IPS DF 19.7 (cell line): ENCODE data around the gene MYO10.
"Not testable (repeated sequence)": the region's sequence is repeated elsewhere in the genome, so short reads cannot be mapped to it uniquely, and the experiment has no call there.

Source experiments
- DNase-seq: peaks from one replicate; pipeline ENCODE4 v3.0.0-alpha.2; 2013; ENCODE audit warnings: low read depth, low spot score

MYO10 gene

DNA sequence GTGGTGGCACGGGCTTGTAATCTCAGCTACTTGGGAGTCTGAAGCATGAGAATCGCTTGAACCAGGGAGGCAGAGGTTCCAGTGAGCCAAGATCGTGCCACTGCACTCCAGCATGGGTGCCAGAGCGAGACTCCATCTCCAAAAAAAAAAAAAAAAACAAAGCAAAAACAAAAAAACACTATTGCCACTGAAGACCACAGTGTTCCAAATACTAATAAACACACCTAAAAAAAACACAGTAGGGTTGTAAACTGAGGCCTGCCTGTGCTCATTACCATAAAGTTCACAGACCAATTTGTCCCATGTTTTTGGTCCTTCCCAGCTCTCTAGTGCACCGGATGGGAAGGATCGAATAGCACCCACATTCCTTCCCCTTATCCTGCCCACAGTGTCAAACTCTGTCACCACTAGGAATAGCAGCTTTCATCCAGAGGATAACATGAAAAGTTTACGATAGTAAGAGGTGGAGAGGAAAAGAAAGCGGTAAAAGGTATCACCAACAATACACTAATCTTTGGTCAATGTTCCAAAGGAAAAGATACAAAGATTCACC is 49.2 kb downstream of the MYO10 start:
- DNase-seq: no peak

DNA sequence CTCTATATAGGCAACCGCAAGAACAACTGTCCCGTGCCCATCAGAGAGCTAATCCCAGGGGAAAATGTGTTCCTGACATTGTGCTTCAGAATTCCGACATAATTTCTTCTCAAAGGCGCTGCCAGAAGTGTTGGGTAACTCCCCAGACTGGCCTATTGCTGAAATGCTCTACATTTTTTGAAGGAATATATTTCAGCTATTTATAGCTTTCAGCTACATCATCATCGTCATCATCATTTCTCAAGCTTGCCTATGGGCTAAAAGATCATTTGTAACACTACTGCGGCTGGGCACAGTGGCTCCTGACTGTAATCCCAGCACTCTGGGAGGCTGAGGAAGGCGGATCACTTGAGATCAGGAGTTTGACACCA is 49.7 kb downstream of the MYO10 start:
- DNase-seq: no peak

DNA sequence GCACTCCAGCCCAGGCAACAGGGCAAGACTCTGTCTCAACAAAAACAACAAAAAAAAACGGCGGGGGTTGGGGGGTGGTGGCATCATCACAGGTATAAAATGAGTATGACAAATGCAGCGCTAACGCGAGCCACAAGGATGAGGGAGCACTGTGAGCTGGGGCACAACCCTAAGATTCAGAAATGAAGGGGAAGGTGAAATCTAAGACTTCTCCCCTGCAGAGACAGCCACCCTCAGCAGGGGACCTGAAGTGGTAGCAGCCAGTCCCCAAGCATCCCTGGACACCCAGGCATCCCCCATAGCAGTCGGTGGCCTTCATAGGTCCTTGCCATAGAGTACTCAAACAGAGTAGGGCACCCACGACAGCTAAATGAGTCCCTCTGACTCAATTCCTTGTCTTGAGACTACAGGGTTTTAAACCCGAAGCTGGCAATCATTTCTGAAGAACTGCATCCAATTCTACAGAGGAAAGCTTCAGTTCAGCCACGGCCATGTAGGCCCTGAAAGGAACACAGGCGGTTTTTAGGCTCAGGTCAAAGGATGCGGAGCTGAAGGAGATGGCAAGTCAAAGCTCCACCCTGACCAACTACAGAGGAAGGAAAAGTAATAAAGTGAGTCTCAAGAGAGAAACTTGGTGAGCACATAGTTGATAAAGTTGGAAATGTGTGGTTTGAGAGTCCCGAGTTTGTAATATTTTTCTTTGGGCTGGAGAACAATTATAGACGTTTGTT is 50.3 kb downstream of the MYO10 start:
- DNase-seq: no peak

DNA sequence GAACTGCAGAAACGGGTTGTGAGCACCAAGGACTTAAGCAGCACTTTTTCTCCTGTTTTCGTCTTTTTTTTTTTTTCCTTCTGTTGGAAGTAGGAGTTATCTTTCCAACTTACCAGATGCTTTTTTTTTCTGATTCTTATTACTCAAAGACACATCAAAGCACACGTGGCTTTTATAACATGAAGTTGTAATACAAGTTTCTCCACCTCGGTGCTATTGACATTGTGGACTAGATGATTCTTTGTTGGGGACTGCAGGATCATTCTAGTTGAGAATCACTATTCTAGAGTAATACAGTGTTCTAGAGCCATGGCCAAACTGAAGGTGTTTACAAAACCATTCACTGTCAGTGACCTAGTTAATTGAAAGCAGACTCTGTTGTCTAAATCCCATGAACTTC is 51.5 kb downstream of the MYO10 start:
- no peak for DNase-seq

DNA sequence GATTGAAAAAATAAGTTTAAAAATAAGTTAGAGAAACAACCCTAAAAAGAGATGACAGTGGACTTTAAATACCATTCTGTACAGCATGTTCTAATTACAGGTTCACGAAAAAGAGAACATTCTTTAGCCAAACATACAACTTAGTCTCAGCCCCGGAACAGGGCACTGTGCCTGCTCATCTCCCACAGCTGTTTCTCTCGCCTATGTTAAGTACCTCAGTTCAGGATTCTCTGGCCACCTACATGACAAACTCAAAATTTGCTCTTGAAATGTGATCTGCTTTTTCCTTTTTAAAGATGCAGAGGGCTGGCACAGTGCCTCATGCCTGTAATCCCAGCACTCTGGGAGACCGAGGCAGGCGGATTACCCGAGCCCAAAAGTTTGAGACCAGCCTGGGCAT is 52.3 kb downstream of the MYO10 start:
- no peak for DNase-seq

DNA sequence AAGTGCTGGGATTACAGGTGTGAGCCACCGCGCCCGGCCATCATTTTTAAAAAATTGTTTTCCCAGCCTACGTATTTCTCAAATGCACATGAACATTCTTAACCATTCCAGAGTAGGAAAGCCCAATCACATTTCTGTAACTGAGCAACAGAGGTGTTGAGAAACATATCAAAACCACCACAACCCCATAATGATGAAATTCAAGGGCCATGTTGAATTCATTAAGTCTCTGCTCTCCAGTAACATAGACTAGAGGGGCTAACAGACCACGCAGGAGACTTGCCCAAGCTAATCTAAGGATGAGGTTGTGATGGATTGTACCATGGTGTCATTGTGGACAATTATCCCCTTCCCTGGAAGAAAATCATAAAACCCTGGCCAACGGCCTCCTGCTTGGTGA is 52.9 kb downstream of the MYO10 start:
- no peak for DNase-seq

DNA sequence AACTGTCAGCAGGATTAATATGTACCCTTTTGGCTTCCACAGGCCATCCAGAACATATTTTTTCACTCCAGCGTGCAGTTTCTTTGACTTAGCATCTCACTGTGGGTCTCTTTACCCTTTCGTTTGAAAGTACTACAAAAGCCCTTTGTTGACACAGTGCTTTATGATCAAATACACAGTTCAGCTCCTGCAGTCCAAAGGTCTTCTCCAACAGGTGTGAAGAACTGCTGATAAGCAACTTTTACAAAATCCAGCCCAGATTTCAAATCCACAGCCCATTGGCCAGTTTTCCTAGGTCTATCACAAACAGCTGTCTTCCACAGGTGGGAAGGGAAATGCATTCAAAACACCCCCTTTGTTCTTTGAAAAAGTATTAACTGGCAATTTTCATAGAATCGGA is 54.8 kb downstream of the MYO10 start:
- no peak for DNase-seq

DNA sequence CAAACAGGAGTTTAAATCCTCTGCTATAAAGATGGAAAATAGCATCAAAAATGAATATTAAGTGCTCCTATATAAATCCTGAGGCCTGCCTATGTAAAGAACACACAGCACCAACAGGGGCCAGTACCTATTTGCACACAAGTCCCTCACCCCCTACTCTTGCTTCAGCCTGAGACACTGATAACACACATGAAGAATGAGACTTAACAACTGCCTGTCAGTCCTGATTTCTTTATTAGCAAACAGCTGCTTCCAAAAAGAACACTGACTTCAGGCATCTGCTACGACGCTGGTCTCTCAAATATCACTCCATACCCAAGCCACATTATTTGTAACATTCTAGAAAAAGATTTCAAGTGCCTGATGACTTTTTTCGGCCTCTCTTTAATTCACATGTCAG is 55.5 kb downstream of the MYO10 start:
- DNase-seq: no peak

DNA sequence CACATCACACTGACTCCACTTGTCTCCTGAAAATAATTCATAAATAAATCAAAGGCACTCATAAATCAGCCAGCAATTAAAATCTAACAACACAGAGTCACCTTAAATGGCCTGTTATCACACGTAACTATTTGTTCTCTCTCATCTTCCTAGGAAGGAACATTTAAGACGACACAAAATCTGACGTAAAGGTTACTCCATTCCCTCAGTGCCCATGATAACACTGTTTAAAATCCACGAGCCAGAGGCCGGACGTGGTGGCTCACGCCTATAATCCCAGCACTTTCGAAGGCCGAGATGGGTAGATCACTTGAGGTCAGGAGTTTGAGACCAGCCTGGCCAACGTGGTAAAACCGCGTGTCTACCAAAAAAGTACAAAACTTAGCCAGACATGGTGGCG is 56.4 kb downstream of the MYO10 start:
- DNase-seq: no peak

DNA sequence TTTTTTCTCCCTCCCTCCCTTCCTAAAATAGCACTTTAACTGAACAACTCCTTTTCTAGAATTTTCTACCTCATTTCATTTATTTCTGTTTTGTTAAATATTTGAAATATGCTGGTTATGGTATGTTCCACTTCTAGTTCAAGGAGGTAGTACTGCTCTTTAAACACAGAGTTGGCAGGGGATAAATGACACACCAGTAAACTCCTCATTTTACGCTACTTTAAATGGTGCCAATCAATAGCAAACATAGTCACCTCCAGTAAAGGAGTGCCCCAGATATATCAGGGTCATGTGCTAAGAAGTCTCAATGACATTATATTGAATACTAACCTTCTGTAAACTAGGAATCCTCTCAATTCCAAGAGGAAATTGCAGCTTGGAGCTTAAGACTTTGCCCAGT is 56.9 kb downstream of the MYO10 start:
- no peak for DNase-seq

DNA sequence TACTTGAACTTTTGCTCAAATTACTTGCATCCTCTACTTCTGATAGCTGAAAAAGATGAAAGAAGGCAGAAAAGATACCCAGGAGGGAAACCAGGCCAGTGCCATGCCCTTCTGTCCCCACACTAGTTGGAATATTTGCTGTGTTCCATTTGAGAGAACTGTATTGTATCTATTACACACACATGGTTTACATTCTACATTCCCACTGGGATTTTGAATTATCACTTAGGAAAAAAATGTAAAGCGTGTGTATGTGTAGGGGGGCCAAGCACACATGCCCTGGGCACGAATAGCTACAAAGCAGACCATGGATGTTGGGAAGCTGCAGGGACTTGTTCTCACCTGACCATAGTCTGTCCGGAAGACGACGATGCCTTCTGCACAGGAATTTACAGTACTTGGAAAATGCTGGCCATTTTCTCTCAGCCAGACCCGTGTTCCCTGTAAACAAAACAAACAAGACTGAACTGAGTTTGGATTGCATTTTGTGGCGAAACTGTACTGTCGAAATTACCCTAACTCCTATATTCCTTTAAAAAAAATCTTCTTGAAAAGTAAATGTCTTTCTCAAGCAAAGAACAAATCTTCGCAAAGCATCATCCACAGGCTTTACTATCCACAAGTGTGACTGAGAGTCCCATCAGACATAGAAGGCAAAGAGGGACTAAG is 58.7 kb downstream of the MYO10 start:
- no peak for DNase-seq

DNA sequence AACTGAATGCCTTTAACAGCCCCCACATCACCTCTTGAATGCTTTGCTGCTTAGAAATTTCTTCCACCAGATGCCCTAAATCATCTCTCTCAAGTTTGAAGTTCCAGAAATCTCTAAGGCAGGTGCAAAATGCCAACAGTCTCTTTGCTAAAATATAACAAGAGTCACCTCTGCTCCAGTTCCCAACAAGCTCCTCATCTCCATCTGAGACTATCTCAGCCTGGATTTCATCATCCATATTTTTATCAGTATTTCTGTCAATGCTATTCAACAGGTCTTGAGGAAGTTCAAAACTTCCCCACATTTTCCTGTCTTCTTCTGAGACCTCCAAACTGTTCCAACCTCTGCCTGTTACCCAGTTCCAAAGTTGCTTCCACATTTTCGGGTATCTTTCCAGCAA is 61.7 kb downstream of the MYO10 start:
- not testable (repeated sequence) for DNase-seq

DNA sequence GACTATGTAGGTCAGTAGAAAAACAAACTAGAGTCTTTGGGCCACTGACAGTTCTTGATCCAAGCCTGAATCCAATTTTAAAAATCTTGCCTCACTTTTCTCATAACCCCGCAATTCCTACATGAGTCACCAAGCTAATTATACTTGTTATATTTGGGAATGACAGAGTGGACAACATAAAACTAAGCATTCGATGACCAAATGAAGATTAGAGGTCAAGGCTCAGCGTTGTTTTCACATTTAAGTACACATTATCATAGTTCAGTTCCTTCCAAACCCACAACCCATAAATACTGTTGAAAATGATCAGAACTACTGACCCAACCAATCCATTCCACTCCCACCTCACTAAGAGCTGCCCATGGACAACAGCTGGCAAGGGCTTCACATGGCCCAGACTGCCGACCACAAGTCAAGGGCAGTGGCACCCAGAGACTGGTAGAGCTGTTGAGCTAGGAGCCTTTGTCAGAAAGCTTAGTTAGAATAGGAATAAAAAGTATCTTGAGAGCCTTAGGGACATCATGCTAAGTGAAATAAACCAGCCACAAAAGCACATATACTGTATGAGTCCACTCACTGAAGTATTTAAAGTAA is 64.2 kb downstream of the MYO10 start:
- no peak for DNase-seq

DNA sequence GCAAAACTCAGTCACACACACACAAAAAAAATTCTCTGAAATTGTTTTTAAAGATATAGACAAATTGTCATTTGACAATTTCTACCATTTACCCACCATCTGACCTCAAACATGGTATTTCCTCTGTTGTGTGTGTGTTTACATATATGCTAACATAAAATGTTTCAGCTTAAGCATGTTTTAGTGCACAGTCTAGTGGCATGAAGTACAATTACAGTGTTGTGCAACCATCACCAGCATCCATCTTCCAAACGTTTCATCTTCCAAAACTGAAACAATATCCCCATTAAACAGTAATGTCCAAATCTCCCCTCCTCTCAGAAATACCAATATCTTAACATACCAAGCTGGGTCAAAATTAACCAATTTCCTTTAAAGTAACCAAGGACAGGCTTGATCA is 65.2 kb downstream of the MYO10 start:
- no peak for DNase-seq

DNA sequence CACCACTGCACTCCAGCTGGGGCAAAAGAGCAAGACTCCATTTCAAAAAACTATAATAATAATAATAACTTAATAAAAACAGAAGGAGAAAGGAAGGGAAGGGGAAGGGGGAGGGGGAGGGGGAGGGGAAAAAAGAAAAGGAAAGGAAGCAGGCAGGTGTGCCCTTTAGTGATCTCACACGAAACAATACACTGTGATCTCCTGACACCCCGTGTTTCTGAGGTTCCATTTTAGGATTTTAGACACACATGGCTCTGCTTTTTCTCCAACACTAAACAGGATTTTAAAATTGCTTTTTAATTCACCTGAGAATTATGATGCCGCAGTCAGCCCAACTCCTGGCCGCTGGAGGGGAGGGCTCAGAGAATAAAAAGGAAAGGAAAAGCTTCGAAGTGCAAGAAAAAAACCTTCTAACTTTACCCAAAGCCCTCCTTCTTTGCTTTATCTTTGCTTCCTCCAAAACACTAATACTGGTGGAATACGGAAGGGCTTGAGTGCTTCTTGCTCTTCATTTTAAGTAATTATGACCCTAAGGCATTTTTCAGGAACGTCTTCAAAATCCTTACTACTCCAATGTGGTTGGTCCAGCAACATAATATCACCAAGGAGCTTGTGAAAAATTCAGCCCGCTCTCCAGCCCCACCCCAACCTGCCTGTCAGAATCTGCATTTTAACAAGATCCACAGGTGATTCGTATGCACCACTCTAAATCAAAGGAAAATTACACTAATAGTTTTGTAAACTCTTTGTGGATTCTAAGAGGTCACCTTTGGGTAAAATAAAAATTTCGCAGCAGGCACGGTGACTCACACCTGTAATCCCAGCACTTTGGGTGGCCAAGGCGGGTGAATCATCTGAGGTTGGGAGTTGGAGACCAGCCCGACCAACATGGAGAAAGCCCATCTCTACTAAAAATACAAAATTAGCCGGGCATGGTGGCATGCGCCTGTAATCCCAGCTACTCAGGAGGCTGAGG is 66.0 kb downstream of the MYO10 start:
- DNase-seq: no peak

DNA sequence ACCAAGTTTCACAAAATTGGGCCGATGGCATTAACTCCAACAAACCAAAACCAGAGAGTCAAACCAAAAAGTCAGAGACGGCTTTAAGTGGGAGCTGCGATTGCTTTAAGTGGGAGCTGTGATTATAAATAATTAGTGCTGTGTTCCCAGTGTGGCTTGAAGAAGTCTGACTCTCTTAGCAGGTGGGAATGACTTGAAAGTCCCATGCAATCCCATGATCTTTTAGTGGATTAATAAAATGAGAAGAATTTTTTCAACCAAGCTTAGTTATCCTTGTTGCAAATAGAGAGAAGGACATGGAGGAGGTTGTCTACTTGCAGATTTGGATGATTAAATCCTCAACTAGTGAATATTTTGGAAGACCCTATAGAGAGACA is 68.5 kb downstream of the MYO10 start:
- DNase-seq: no peak

DNA sequence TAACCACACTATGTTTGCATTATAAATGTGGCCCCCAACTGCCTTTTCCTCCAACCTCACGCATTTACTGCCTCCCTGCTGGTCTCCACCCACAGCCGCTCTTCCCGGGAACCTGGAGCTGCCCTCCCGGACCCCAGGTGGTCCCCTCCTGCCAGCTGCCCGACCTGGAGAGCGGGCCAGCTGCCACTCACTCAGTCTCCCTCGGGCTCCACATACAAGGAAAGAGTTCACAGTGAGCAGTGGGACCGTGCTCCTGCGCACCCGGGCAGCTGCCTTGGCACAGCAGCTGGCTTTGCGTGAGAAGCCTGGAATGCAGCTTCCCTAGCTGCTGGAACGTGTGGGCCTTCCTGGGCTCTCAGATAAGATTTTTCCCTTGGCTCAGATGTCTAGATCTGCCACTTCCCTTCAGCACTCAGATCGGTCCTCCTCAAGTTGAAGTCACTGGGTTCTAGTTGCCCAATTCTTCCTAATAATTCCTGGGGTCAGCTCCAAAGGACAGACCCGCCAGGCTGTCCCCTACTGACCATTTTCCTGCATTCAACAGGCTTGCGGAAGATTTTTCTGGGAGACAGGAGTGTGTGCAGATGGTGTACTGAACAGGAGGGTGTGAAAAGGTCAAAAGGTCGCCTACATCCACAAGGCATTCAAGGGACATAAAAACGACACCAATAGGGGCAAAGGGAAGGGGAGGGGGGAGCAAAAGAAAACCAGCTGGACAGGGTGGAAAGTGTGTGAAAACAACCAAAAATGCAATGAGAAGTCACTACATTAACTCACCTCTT is 69.1 kb downstream of the MYO10 start:
- DNase-seq: no peak

DNA sequence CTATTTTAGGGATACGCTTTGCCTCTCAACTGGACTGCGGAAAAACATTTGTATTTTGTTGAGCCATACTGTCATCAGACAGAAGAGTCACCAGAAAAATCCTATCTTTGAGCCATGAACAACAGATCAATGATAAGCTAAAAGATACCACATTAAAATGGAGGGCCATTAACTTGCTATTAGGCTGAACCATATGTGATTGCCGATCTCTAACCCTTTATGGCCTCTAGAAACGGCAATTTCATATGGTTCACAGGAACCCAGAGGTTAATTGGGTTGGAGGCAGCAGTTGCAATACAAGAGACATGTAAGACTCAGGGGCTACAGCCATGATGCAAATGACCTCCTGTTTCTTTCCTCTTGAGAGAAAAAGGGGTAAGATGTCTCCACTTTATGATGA is 69.8 kb downstream of the MYO10 start:
- no peak for DNase-seq

DNA sequence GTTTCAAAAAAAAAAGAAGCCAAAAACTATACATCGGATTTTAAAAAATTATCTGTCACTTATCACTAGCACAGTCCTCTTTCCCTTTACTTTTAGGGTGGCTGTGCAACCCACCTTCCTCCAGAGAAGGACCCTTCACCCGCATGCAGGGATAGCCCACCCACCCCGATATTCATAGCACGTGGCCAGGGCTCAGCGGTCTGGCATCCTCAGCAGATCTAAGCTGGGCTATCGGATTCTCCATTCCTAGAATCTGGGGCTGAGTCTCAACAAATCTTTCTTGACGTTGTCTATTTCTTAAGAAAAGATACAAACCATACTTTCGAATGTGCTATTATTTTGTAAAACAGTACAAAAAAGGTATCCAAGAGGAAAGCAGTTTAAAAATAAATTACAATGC is 70.9 kb downstream of the MYO10 start:
- DNase-seq: no peak

DNA sequence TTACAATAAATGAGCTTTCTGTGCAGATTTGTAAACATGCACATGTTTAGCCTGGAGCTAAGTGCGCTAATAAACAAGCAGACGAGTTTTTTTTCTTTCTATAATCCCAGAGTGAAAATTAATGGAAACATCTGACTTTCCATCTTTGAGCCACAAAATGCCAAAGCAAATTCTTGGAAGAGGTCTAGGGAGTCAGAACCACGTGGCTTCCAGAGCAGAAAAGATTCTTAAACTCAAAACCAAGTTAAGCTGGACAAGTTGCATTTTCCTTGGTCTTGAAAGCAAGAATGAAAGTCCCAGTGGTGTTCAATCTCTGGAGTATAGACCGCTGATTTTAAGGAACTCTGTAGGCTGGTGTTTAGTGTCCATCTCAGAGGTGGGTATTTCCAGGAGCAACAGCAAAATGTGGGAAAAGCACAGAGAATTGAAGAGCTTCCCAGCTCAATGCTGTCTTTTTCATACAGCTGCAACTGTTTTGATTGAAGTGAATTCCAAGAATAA is 71.4 kb downstream of the MYO10 start:
- DNase-seq: no peak

DNA sequence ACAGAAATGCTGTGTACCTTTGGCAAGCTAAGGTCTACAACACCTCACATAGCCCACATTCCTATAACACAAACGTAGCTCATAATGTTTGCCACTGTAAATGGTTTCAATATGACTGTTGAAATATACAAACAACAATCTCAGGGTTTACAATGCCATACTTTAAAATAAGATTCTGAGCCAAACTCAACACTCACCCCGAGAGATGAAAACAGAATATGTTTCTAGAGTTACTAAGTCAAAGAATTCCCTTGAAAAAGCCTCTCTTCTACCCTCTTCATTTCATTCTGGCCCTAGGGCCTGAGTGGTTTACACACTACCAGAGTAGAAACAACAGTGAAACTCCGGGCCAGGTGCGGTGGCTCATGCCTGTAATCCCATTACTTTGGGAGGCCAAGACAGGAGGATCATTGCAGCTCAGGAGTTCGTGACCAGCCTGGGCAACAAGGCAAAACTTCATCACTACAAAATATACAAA is 72.6 kb downstream of the MYO10 start:
- no peak for DNase-seq
